Body of pancreas (tissue), 4 donors: ENCODE data around the gene ZNF181.

Experiments
- POLR2A ChIP-seq, 3 donors: fragments of 450-650 bp; IDR thresholded peaks; one replicate each; pipeline ENCODE4 v1.6.1; 2016; ENCODE audit warnings: antibody characterized with exemption in 3 of 3, mild to moderate bottlenecking in 2 of 3
- TF ChIP-seq, protein P1 (sequence below), 7 experiments: fragments of 450-650 bp in 4 of 7; fragments of 200-600 bp in 3 of 7; sonication (generic) in 3 of 7; IDR thresholded peaks; one replicate each; pipeline ENCODE4 v1.5.1; 2016 to 2019; ENCODE audit warnings: antibody characterized with exemption in 7 of 7

DNA sequence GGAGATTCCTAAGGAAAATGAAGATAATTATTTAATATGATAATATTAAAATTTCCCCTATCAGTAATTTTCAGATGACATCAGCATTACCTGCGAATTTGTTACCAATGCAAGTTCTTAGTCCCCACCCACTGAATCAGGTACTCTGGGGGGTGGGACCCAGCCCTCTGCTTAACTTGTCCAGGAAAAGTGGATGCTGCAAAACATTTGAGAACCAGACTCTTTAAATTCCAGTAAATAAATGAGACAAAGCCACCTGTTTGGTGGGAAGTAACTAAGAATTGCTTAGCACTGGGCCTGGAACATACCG, 39.5 kb downstream of the ZNF181 start:
- TF ChIP-seq, protein P1, sequence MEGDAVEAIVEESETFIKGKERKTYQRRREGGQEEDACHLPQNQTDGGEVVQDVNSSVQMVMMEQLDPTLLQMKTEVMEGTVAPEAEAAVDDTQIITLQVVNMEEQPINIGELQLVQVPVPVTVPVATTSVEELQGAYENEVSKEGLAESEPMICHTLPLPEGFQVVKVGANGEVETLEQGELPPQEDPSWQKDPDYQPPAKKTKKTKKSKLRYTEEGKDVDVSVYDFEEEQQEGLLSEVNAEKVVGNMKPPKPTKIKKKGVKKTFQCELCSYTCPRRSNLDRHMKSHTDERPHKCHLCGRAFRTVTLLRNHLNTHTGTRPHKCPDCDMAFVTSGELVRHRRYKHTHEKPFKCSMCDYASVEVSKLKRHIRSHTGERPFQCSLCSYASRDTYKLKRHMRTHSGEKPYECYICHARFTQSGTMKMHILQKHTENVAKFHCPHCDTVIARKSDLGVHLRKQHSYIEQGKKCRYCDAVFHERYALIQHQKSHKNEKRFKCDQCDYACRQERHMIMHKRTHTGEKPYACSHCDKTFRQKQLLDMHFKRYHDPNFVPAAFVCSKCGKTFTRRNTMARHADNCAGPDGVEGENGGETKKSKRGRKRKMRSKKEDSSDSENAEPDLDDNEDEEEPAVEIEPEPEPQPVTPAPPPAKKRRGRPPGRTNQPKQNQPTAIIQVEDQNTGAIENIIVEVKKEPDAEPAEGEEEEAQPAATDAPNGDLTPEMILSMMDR (IDR thresholded peaks at IDR 0.05), result no peak
- no peak for TF ChIP-seq POLR2A (IDR thresholded peaks at IDR 0.05)
